MM.1S (cell line): Measurements from ENCODE around the gene MAPRE3.

Source experiments
- CTCF ChIP-seq: fragments of 300-600 bp; sonication (generic); IDR thresholded peaks from 2 replicates; pipeline ENCODE4 v1.5.1; 2016; ENCODE audit warnings: antibody characterized with exemption, low read length, mixed read lengths
- EZH2 ChIP-seq: fragments of 300-600 bp; sonication (generic); optimal IDR thresholded peaks from 2 replicates; pipeline ENCODE3; 2017; ENCODE audit warnings: low read depth, mild to moderate bottlenecking, antibody characterized with exemption, low read length, mixed read lengths
- EZH2phosphoT487 ChIP-seq: fragments of 300-600 bp; sonication (generic); IDR thresholded peaks from 2 replicates; pipeline ENCODE4 v1.6.1; 2018; ENCODE audit warnings: antibody characterized with exemption, low read length

DNA sequence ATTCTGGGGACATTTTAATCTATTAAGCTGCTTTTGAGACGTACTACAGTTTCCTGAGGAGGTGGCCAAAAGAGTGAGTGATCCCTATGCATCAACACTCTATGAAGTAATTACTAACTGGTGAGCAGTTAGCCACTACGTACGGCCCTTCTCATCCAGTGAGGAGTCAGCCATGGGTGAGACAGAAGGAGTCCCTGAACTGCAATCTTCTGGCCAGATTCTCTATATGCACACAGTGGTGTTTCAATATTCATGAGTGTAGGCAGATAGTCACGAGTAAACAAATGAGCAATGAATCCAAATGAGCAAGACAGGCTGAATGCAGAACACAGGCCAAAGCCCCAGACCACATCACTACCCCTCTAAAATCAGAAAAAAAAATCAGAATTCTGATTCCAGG is 32.6 kb downstream of the MAPRE3 start:
- no peak for TF ChIP-seq EZH2
- TF ChIP-seq CTCF, result no peak
- no peak for TF ChIP-seq EZH2phosphoT487
